ENCODE measurements around the gene DYSF. TPM values are rescaled to one million over a fixed set of nuclear protein-coding genes. Genes with fewer than 3 reads are reported as not detected.

Gene DYSF
- total RNA-seq, 4 donors from 2014 or later, result 17.4 to 40.7 (median 18.5) TPM

GRCh38 chr2:71722286-71722685, 268.9 kb downstream of the DYSF start:
- no peak for DNase-seq (ENCODE audit: extremely low spot score)
- Histone ChIP-seq H3K4me3 (no peak overlapping the region), H3K27ac (replicated peaks in 1 of 4) (peak overlapping the region in 1 of 4 donors; percentile 4), H3K4me1 (peaks cover 25 to 39% (median 30%) of the 10 kb centered on the region in 4 donors), H3K27me3 (no peaks in the 10 kb centered on the region), H3K9me3 (peaks cover 0 to 23% (median 6%) of the 10 kb centered on the region in 4 donors), H3K36me3 (no peaks in the 10 kb centered on the region)
- no peak for TF ChIP-seq POLR2A (IDR thresholded peaks at IDR 0.05; ENCODE audit: low read depth)
- TF ChIP-seq POLR2AphosphoS5 (IDR thresholded peaks at IDR 0.05), result no peak
- no peak for TF ChIP-seq CTCF (IDR thresholded peaks at IDR 0.05)
- no peak for TF ChIP-seq EP300 (IDR thresholded peaks at IDR 0.05)
- 95% methylated on average over 1 of the region's 1 CpG for WGBS
- intact Hi-C loops (cut with DNase I), result no loop called here

GRCh38 chr2:71724793-71725192, 271.4 kb downstream of the DYSF start:
- no peak for TF ChIP-seq POLR2AphosphoS5 (IDR thresholded peaks at IDR 0.05)
- no peak for TF ChIP-seq EP300 (IDR thresholded peaks at IDR 0.05)
- no peak for TF ChIP-seq CTCF (IDR thresholded peaks at IDR 0.05)
- TF ChIP-seq POLR2A (IDR thresholded peaks at IDR 0.05; ENCODE audit: low read depth), result no peak
- intact Hi-C loops (cut with DNase I), result no loop called here

GRCh38 chr2:71725836-71726235, 272.5 kb downstream of the DYSF start:
- Histone ChIP-seq H3K4me3 (no peak overlapping the region), H3K4me1 (peaks cover 7 to 12% (median 10%) of the 10 kb centered on the region in 4 donors), H3K27me3 (no peaks in the 10 kb centered on the region), H3K9me3 (peaks cover 0 to 23% (median 6%) of the 10 kb centered on the region in 4 donors), H3K27ac (replicated peaks in 1 of 4) (no peak overlapping the region), H3K36me3 (no peaks in the 10 kb centered on the region)
- TF ChIP-seq POLR2AphosphoS5 (IDR thresholded peaks at IDR 0.05) (no peak), POLR2A (IDR thresholded peaks at IDR 0.05; ENCODE audit: low read depth) (no peak), EP300 (IDR thresholded peaks at IDR 0.05) (no peak), CTCF (IDR thresholded peaks at IDR 0.05) (no peak)
- DNase-seq (ENCODE audit: extremely low spot score), result no peak
- intact Hi-C loops (cut with DNase I), result no loop called here

More at GRCh38 chr2:71724793-71725192, 271.4 kb downstream of the DYSF start:
- DNase-seq (ENCODE audit: extremely low spot score), result no peak
- H3K27ac ChIP-seq (replicated peaks in 1 of 4), result no peak overlapping the region
- no peaks in the 10 kb centered on the region for H3K36me3 ChIP-seq
- peaks cover 18 to 22% (median 20%) of the 10 kb centered on the region in 4 donors for H3K4me1 ChIP-seq
- H3K9me3 ChIP-seq, result peaks cover 0 to 23% (median 6%) of the 10 kb centered on the region in 4 donors
- H3K4me3 ChIP-seq, result no peak overlapping the region
- H3K27me3 ChIP-seq, result no peaks in the 10 kb centered on the region
- 69% methylated on average over 1 of the region's 1 CpG for WGBS

GRCh38 chr2:71727562-71727961, 274.2 kb downstream of the DYSF start:
- H3K9me3 ChIP-seq, result peaks cover 0 to 23% (median 6%) of the 10 kb centered on the region in 4 donors
- no peak overlapping the region for H3K27ac ChIP-seq (replicated peaks in 1 of 4)
- H3K4me3 ChIP-seq, result no peak overlapping the region
- intact Hi-C loops (cut with DNase I), result no loop called here
- TF ChIP-seq POLR2A (IDR thresholded peaks at IDR 0.05; ENCODE audit: low read depth), result no peak
- no peak for TF ChIP-seq POLR2AphosphoS5 (IDR thresholded peaks at IDR 0.05)
- no peak for TF ChIP-seq CTCF (IDR thresholded peaks at IDR 0.05)
- TF ChIP-seq EP300 (IDR thresholded peaks at IDR 0.05), result no peak
- DNase-seq (ENCODE audit: extremely low spot score), result no peak
- WGBS, result 92% methylated on average over 2 of the region's 2 CpGs
- H3K4me1 ChIP-seq, result no peaks in the 10 kb centered on the region
- H3K27me3 ChIP-seq, result no peaks in the 10 kb centered on the region
- no peaks in the 10 kb centered on the region for H3K36me3 ChIP-seq

GRCh38 chr2:71728036-71728435, 274.7 kb downstream of the DYSF start:
- TF ChIP-seq CTCF (IDR thresholded peaks at IDR 0.05) (no peak), POLR2AphosphoS5 (IDR thresholded peaks at IDR 0.05) (no peak), EP300 (IDR thresholded peaks at IDR 0.05) (no peak), POLR2A (IDR thresholded peaks at IDR 0.05; ENCODE audit: low read depth) (no peak)
- intact Hi-C loops (cut with DNase I), result no loop called here
- WGBS, result 88% methylated on average over 1 of the region's 1 CpG

More at GRCh38 chr2:71728036-71728435, 274.7 kb downstream of the DYSF start:
- Histone ChIP-seq H3K4me1 (no peaks in the 10 kb centered on the region), H3K27me3 (no peaks in the 10 kb centered on the region), H3K9me3 (peaks cover 0 to 23% (median 6%) of the 10 kb centered on the region in 4 donors), H3K27ac (replicated peaks in 1 of 4) (no peak overlapping the region), H3K36me3 (no peaks in the 10 kb centered on the region), H3K4me3 (no peak overlapping the region)
- DNase-seq (ENCODE audit: extremely low spot score), result no peak
